ENCODE measurements around the gene ZNF362. TPM values are rescaled to one million over a fixed set of nuclear protein-coding genes. Genes with fewer than 3 reads are reported as not detected.
A peak's percentile ranks its signal among the peaks of the same experiment; 100 is the strongest.

ZNF362 gene
- total and polyA plus RNA-seq, 12 donors = 7.8 to 37.3 (median 23.8) TPM

GRCh38 chr1:33271666-33272505 is 15.6 kb downstream of the ZNF362 start:
- Histone ChIP-seq H3K27me3 (no peaks in the 10 kb centered on the region), H3K9me3 (replicated peaks in 1 of 3) (no peaks in the 10 kb centered on the region), H3K36me3 (replicated peaks in 1 of 2) (peaks cover 0 to 3% of the 10 kb centered on the region in 2 donors), H3K4me1 (replicated peaks in 1 of 2) (peaks cover 5 to 6% of the 10 kb centered on the region in 2 donors), H3K27ac (peak overlapping the region in 1 of 5 donors; percentile 10), H3K4me3 (no peak overlapping the region)
- intact Hi-C loops (cut with DNase I) = loop anchor here in 1 of 2 donors (10.0 kb wide), 1 partner anchor 137 kb away; no protein-coding TSS in a partner anchor
- TF ChIP-seq POLR2A (IDR thresholded peaks at IDR 0.05) = no peak
- 85 to 91% (median 88%) methylated on average over 12 to 13 of the region's 13 CpGs for WGBS, 4 donors
- DNase-seq = no peak

GRCh38 chr1:33272509-33272908 is 16.2 kb downstream of the ZNF362 start:
- no peak for DNase-seq

DNA sequence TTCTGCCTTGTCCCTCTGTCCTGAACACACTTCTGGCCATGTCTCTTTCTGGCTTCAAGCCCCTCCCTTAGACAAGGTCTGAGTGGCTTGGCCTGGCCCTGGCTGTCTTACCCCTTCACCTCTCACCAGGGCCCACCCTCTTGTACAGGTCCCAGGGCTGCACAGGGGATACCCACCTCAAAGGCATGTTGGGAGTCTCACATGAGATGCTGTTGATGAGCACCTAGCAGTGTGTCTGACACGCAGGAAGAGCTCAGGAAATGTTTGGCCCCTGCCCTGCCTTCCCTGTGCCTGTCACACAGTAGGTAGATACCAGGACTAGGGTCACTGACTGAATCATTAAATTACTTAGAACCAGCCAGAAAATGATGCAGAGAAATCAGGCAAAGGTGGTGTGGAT is 16.6 kb downstream of the ZNF362 start:
- no peak overlapping the region for H3K27ac ChIP-seq
- H3K9me3 ChIP-seq (replicated peaks in 1 of 3) = no peaks in the 10 kb centered on the region
- peaks cover 0 to 12% of the 10 kb centered on the region in 2 donors for H3K36me3 ChIP-seq (replicated peaks in 1 of 2)
- H3K4me3 ChIP-seq = no peak overlapping the region
- intact Hi-C loops (cut with DNase I) = loop anchor here in 1 of 2 donors (10.0 kb wide), 1 partner anchor 138 kb away; no protein-coding TSS in a partner anchor
- TF ChIP-seq, protein P1, sequence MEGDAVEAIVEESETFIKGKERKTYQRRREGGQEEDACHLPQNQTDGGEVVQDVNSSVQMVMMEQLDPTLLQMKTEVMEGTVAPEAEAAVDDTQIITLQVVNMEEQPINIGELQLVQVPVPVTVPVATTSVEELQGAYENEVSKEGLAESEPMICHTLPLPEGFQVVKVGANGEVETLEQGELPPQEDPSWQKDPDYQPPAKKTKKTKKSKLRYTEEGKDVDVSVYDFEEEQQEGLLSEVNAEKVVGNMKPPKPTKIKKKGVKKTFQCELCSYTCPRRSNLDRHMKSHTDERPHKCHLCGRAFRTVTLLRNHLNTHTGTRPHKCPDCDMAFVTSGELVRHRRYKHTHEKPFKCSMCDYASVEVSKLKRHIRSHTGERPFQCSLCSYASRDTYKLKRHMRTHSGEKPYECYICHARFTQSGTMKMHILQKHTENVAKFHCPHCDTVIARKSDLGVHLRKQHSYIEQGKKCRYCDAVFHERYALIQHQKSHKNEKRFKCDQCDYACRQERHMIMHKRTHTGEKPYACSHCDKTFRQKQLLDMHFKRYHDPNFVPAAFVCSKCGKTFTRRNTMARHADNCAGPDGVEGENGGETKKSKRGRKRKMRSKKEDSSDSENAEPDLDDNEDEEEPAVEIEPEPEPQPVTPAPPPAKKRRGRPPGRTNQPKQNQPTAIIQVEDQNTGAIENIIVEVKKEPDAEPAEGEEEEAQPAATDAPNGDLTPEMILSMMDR (IDR thresholded peaks at IDR 0.05) = no peak
- TF ChIP-seq POLR2A (IDR thresholded peaks at IDR 0.05) = no peak
- H3K4me1 ChIP-seq (replicated peaks in 1 of 2) = peaks cover 5% of the 10 kb centered on the region in 2 donors
- H3K27me3 ChIP-seq = no peaks in the 10 kb centered on the region
- 78 to 89% (median 81%) methylated on average over 1 of the region's 1 CpG for WGBS, 4 donors
- DNase-seq = no peak

More at GRCh38 chr1:33272509-33272908, 16.2 kb downstream of the ZNF362 start:
- no peaks in the 10 kb centered on the region for H3K27me3 ChIP-seq
- H3K4me1 ChIP-seq (replicated peaks in 1 of 2) = peaks cover 5 to 6% of the 10 kb centered on the region in 2 donors
- no peak overlapping the region for H3K4me3 ChIP-seq
- TF ChIP-seq, protein P1 (IDR thresholded peaks at IDR 0.05) = no peak
- no peak for TF ChIP-seq POLR2A (IDR thresholded peaks at IDR 0.05)
- intact Hi-C loops (cut with DNase I) = loop anchor here in 1 of 2 donors (10.0 kb wide), 1 partner anchor 138 kb away; no protein-coding TSS in a partner anchor
- no peaks in the 10 kb centered on the region for H3K9me3 ChIP-seq (replicated peaks in 1 of 3)
- H3K27ac ChIP-seq = no peak overlapping the region
- peaks cover 0 to 9% of the 10 kb centered on the region in 2 donors for H3K36me3 ChIP-seq (replicated peaks in 1 of 2)
- 60 to 89% (median 70%) methylated on average over 2 to 3 of the region's 3 CpGs for WGBS, 4 donors

DNA sequence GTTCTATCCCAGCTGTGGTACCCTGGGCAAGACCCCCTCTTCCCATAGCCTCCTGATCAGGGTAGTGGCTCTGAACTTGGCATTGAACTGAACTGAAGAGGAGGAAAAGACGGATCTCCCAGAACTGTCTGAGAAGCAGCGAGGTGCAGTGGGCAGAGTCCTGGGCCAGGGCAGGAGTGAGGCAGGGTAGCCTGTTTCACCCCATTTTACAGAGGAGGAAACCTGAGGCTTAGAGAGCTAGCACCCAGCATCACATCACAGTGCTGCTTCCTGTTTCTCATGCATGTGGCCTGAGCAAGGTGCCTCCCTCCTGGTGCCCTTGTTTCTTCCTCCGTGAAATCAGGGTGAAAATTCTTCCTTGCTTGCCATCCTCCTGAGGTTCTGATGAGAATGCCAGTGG is 17.1 kb downstream of the ZNF362 start:
- H3K27me3 ChIP-seq = no peaks in the 10 kb centered on the region
- H3K9me3 ChIP-seq (replicated peaks in 1 of 3) = no peaks in the 10 kb centered on the region
- TF ChIP-seq, protein P1 (IDR thresholded peaks at IDR 0.05) = no peak
- no peak for TF ChIP-seq POLR2A (IDR thresholded peaks at IDR 0.05)
- no peak overlapping the region for H3K4me3 ChIP-seq
- intact Hi-C loops (cut with DNase I) = loop anchor here in 1 of 2 donors (10.0 kb wide), 1 partner anchor 139 kb away; no protein-coding TSS in a partner anchor
- no peak overlapping the region for H3K27ac ChIP-seq
- no peak for DNase-seq
- H3K4me1 ChIP-seq (replicated peaks in 1 of 2) = peaks cover under 1 to 5% of the 10 kb centered on the region in 2 donors
- WGBS, 4 donors = 75 to 86% (median 82%) methylated on average over 3 of the region's 3 CpGs
- H3K36me3 ChIP-seq (replicated peaks in 1 of 2) = peaks cover 0 to 12% of the 10 kb centered on the region in 2 donors

Measured in adrenal gland (tissue), 12 donors.